Activated naive CD8-positive, alpha-beta T cell treated with anti-CD3 and anti-CD28 coated beads, Interleukin-2, amount 50 U/mL, for 24 hours (primary cell): ENCODE data around the gene ARRB1.
"Not testable (repeated sequence)": the region's sequence is repeated elsewhere in the genome, so short reads cannot be mapped to it uniquely, and the experiment has no call there.

Experiments used
- ATAC-seq: fragments of 150-1000 bp; cut with Tn5 transposase; one replicate; pipeline ENCODE4 v1.10.0; 2021
- DNase-seq: peaks from one replicate; pipeline ENCODE4 v3.0.0; 2021
- H3K27ac Mint-ChIP-seq: one replicate; pipeline ENCODE4 v1.8.0; 2021; ENCODE audit warnings: mild to moderate bottlenecking, mixed read lengths
- H3K27me3 Mint-ChIP-seq: one replicate; pipeline ENCODE4 v1.8.0; 2021; ENCODE audit warnings: mixed read lengths
- H3K36me3 Mint-ChIP-seq: one replicate; pipeline ENCODE4 v1.8.0; 2021; ENCODE audit warnings: low read depth, mixed read lengths
- H3K4me1 Mint-ChIP-seq: one replicate; pipeline ENCODE4 v1.8.0; 2021; ENCODE audit warnings: mixed read lengths
- H3K4me3 Mint-ChIP-seq: one replicate; pipeline ENCODE4 v1.8.0; 2021; ENCODE audit warnings: mild to moderate bottlenecking, moderate library complexity, mixed read lengths
- H3K9me3 Mint-ChIP-seq: one replicate; pipeline ENCODE4 v1.8.0; 2021; ENCODE audit warnings: mixed read lengths

Gene ARRB1

GRCh38 chr11:75313513-75314272 lies 37.8 kb downstream of the ARRB1 start:
- no peak overlapping the region for H3K27ac Mint-ChIP-seq
- H3K27me3 Mint-ChIP-seq, result no peaks in the 10 kb centered on the region
- H3K9me3 Mint-ChIP-seq, result no peaks in the 10 kb centered on the region
- peak; percentile 37 for ATAC-seq
- peaks cover 11% of the 10 kb centered on the region for H3K4me1 Mint-ChIP-seq
- no peak for DNase-seq
- H3K36me3 Mint-ChIP-seq, result no peaks in the 10 kb centered on the region
- no peak overlapping the region for H3K4me3 Mint-ChIP-seq

GRCh38 chr11:75312346-75312745 lies 39.1 kb downstream of the ARRB1 start:
- H3K4me3 Mint-ChIP-seq, result no peak overlapping the region
- no peak for ATAC-seq
- DNase-seq, result no peak
- H3K4me1 Mint-ChIP-seq, result peaks cover 11% of the 10 kb centered on the region
- no peaks in the 10 kb centered on the region for H3K36me3 Mint-ChIP-seq
- H3K27me3 Mint-ChIP-seq, result no peaks in the 10 kb centered on the region
- no peak overlapping the region for H3K27ac Mint-ChIP-seq
- H3K9me3 Mint-ChIP-seq, result no peaks in the 10 kb centered on the region

GRCh38 chr11:75311858-75312288 lies 39.6 kb downstream of the ARRB1 start:
- DNase-seq (no peak), ATAC-seq (no peak)
- Mint-ChIP-seq H3K27me3 (no peaks in the 10 kb centered on the region), H3K27ac (no peak overlapping the region), H3K36me3 (no peaks in the 10 kb centered on the region), H3K4me1 (peaks cover 11% of the 10 kb centered on the region), H3K9me3 (no peaks in the 10 kb centered on the region), H3K4me3 (no peak overlapping the region)

GRCh38 chr11:75308986-75309385 lies 42.5 kb downstream of the ARRB1 start:
- DNase-seq (no peak), ATAC-seq (no peak)
- H3K4me1 Mint-ChIP-seq, result peaks cover 7% of the 10 kb centered on the region
- no peaks in the 10 kb centered on the region for H3K27me3 Mint-ChIP-seq
- H3K27ac Mint-ChIP-seq, result no peak overlapping the region
- no peaks in the 10 kb centered on the region for H3K9me3 Mint-ChIP-seq
- no peaks in the 10 kb centered on the region for H3K36me3 Mint-ChIP-seq
- H3K4me3 Mint-ChIP-seq, result no peak overlapping the region

- no peak overlapping the region for H3K27ac Mint-ChIP-seq
- no peak for DNase-seq
These were observed 43.3 kb downstream of the ARRB1 start for GRCh38 chr11:75308116-75308515.

GRCh38 chr11:75307058-75307457 lies 44.4 kb downstream of the ARRB1 start:
- no peak overlapping the region for H3K4me3 Mint-ChIP-seq
- no peaks in the 10 kb centered on the region for H3K27me3 Mint-ChIP-seq
- no peaks in the 10 kb centered on the region for H3K36me3 Mint-ChIP-seq
- DNase-seq, result no peak
- ATAC-seq, result no peak
- H3K9me3 Mint-ChIP-seq, result no peaks in the 10 kb centered on the region
- peak overlapping the region; percentile 46 for H3K27ac Mint-ChIP-seq
- peaks cover 3% of the 10 kb centered on the region for H3K4me1 Mint-ChIP-seq

More at GRCh38 chr11:75308116-75308515, 43.3 kb downstream of the ARRB1 start:
- Mint-ChIP-seq H3K9me3 (no peaks in the 10 kb centered on the region), H3K4me1 (peaks cover 3% of the 10 kb centered on the region), H3K4me3 (no peak overlapping the region), H3K36me3 (no peaks in the 10 kb centered on the region), H3K27me3 (no peaks in the 10 kb centered on the region)
- ATAC-seq, result no peak

- Mint-ChIP-seq H3K9me3 (no peaks in the 10 kb centered on the region), H3K4me1 (peaks cover 3% of the 10 kb centered on the region), H3K36me3 (no peaks in the 10 kb centered on the region), H3K27ac (no peak overlapping the region), H3K4me3 (no peak overlapping the region), H3K27me3 (no peaks in the 10 kb centered on the region)
- DNase-seq (no peak), ATAC-seq (no peak)
These were observed 44.9 kb downstream of the ARRB1 start for GRCh38 chr11:75306529-75306928.

GRCh38 chr11:75305993-75306392 lies 45.5 kb downstream of the ARRB1 start:
- no peaks in the 10 kb centered on the region for H3K9me3 Mint-ChIP-seq
- no peak overlapping the region for H3K27ac Mint-ChIP-seq
- H3K4me1 Mint-ChIP-seq, result peaks cover 3% of the 10 kb centered on the region
- DNase-seq, result no peak
- H3K4me3 Mint-ChIP-seq, result no peak overlapping the region
- no peak for ATAC-seq
- no peaks in the 10 kb centered on the region for H3K36me3 Mint-ChIP-seq
- no peaks in the 10 kb centered on the region for H3K27me3 Mint-ChIP-seq

GRCh38 chr11:75305452-75305851 lies 46.0 kb downstream of the ARRB1 start:
- H3K9me3 Mint-ChIP-seq, result no peaks in the 10 kb centered on the region
- H3K4me1 Mint-ChIP-seq, result peaks cover 3% of the 10 kb centered on the region
- no peaks in the 10 kb centered on the region for H3K36me3 Mint-ChIP-seq
- H3K4me3 Mint-ChIP-seq, result no peak overlapping the region
- ATAC-seq (no peak), DNase-seq (no peak)
- no peaks in the 10 kb centered on the region for H3K27me3 Mint-ChIP-seq
- no peak overlapping the region for H3K27ac Mint-ChIP-seq

GRCh38 chr11:75304941-75305340 lies 46.5 kb downstream of the ARRB1 start:
- not testable (repeated sequence) for ATAC-seq, H3K9me3 Mint-ChIP-seq, H3K4me3 Mint-ChIP-seq, H3K27ac Mint-ChIP-seq, DNase-seq, H3K27me3 Mint-ChIP-seq, H3K36me3 Mint-ChIP-seq, H3K4me1 Mint-ChIP-seq

- Mint-ChIP-seq H3K4me1 (peaks cover 3% of the 10 kb centered on the region), H3K27ac (no peak overlapping the region), H3K4me3 (no peak overlapping the region), H3K27me3 (no peaks in the 10 kb centered on the region), H3K9me3 (no peaks in the 10 kb centered on the region), H3K36me3 (no peaks in the 10 kb centered on the region)
- ATAC-seq (no peak), DNase-seq (no peak)
These were observed 47.8 kb downstream of the ARRB1 start for GRCh38 chr11:75303544-75304224.

GRCh38 chr11:75302371-75302770 lies 49.1 kb downstream of the ARRB1 start:
- DNase-seq (no peak), ATAC-seq (no peak)
- Mint-ChIP-seq H3K9me3 (no peaks in the 10 kb centered on the region), H3K4me1 (peaks cover 3% of the 10 kb centered on the region), H3K27me3 (no peaks in the 10 kb centered on the region), H3K36me3 (no peaks in the 10 kb centered on the region), H3K4me3 (no peak overlapping the region), H3K27ac (no peak overlapping the region)

- no peaks in the 10 kb centered on the region for H3K27me3 Mint-ChIP-seq
- ATAC-seq (no peak), DNase-seq (no peak)
- no peaks in the 10 kb centered on the region for H3K9me3 Mint-ChIP-seq
- H3K36me3 Mint-ChIP-seq, result no peaks in the 10 kb centered on the region
- peaks cover 8% of the 10 kb centered on the region for H3K4me1 Mint-ChIP-seq
- no peak overlapping the region for H3K27ac Mint-ChIP-seq
- H3K4me3 Mint-ChIP-seq, result no peak overlapping the region
These were observed 49.7 kb downstream of the ARRB1 start for GRCh38 chr11:75301601-75302345.

GRCh38 chr11:75301131-75301530 lies 50.3 kb downstream of the ARRB1 start:
- Mint-ChIP-seq H3K4me3 (no peak overlapping the region), H3K27ac (no peak overlapping the region), H3K36me3 (peaks cover 3% of the 10 kb centered on the region), H3K9me3 (no peaks in the 10 kb centered on the region), H3K4me1 (peaks cover 6% of the 10 kb centered on the region), H3K27me3 (no peaks in the 10 kb centered on the region)
- DNase-seq (no peak), ATAC-seq (no peak)

GRCh38 chr11:75298976-75299260 lies 52.5 kb downstream of the ARRB1 start:
- H3K4me1 Mint-ChIP-seq, result peaks cover 6% of the 10 kb centered on the region
- no peak for ATAC-seq
- peaks cover 7% of the 10 kb centered on the region for H3K36me3 Mint-ChIP-seq
- no peaks in the 10 kb centered on the region for H3K27me3 Mint-ChIP-seq
- no peak overlapping the region for H3K4me3 Mint-ChIP-seq
- H3K27ac Mint-ChIP-seq, result no peak overlapping the region
- H3K9me3 Mint-ChIP-seq, result no peaks in the 10 kb centered on the region
- no peak for DNase-seq
